ENCODE measurements around the gene ACOT11. TPM values are rescaled to one million over a fixed set of nuclear protein-coding genes. Genes with fewer than 3 reads are reported as not detected.

The ACOT11 gene
- total and polyA plus RNA-seq, 11 donors: 33.2 to 69.3 (median 55.9) TPM

- H3K9me3 ChIP-seq: no peaks in the 10 kb centered on the region
- peaks cover 0 to 61% (median 29%) of the 10 kb centered on the region in 9 donors for H3K36me3 ChIP-seq
- no peak for DNase-seq
- H3K27me3 ChIP-seq: no peaks in the 10 kb centered on the region
- WGBS, 4 donors: 71 to 83% (median 75%) methylated on average over 8 to 10 of the region's 10 CpGs
- H3K4me1 ChIP-seq: peaks cover 0 to 45% (median 0%) of the 10 kb centered on the region in 12 donors
- no peak for TF ChIP-seq POLR2A (IDR thresholded peaks at IDR 0.05)
- no peak for TF ChIP-seq CTCF (IDR thresholded peaks at IDR 0.05)
- no peak for ATAC-seq
- H3K27ac ChIP-seq: peak overlapping the region in 4 of 12 donors; percentile 13 to 95 (median 17)
- H3K4me3 ChIP-seq: no peak overlapping the region
- intact Hi-C loops (cut with DNase I): no loop called here
Measured at GRCh38 chr1:54593571-54594160, 45.6 kb downstream of the ACOT11 start.

- TF ChIP-seq POLR2A (IDR thresholded peaks at IDR 0.05) (no peak), CTCF (IDR thresholded peaks at IDR 0.05) (no peak)
- H3K27ac ChIP-seq: peak overlapping the region in 2 of 12 donors; percentile 19 to 95
- no peaks in the 10 kb centered on the region for H3K9me3 ChIP-seq
- peaks cover 0 to 45% (median 0%) of the 10 kb centered on the region in 12 donors for H3K4me1 ChIP-seq
- no peak overlapping the region for H3K4me3 ChIP-seq
- WGBS, 4 donors: 69 to 86% (median 76%) methylated on average over 4 to 16 of the region's 16 CpGs
- no peaks in the 10 kb centered on the region for H3K27me3 ChIP-seq
- intact Hi-C loops (cut with DNase I): no loop called here
- ATAC-seq (peak in 2 of 4 donors; percentile 6 to 16), DNase-seq (no peak)
- H3K36me3 ChIP-seq: peaks cover 0 to 64% (median 29%) of the 10 kb centered on the region in 9 donors
Measured at GRCh38 chr1:54594463-54594862, 46.4 kb downstream of the ACOT11 start.

- Histone ChIP-seq H3K36me3 (peaks cover 0 to 70% (median 29%) of the 10 kb centered on the region in 9 donors), H3K9me3 (no peaks in the 10 kb centered on the region), H3K27me3 (no peaks in the 10 kb centered on the region), H3K27ac (peak overlapping the region in 3 of 12 donors; percentile 8 to 42 (median 41)), H3K4me3 (no peak overlapping the region), H3K4me1 (peaks cover 0 to 42% (median 0%) of the 10 kb centered on the region in 12 donors)
- 64 to 72% (median 66%) methylated on average over 3 of the region's 3 CpGs for WGBS, 4 donors
- TF ChIP-seq CTCF (IDR thresholded peaks at IDR 0.05) (no peak), POLR2A (IDR thresholded peaks at IDR 0.05) (no peak)
- intact Hi-C loops (cut with DNase I): no loop called here
- ATAC-seq: peak in 3 of 4 donors; percentile 21 to 25 (median 21)
- DNase-seq: no peak
Measured at GRCh38 chr1:54595956-54596498, 48.0 kb downstream of the ACOT11 start.

GRCh38 chr1:54596756-54597155 is 48.7 kb downstream of the ACOT11 start:
- DNase-seq: no peak
- peak overlapping the region in 2 of 12 donors; percentile 24 to 41 for H3K27ac ChIP-seq
- H3K9me3 ChIP-seq: no peaks in the 10 kb centered on the region
- TF ChIP-seq CTCF (IDR thresholded peaks at IDR 0.05) (no peak), POLR2A (IDR thresholded peaks at IDR 0.05) (no peak)
- H3K36me3 ChIP-seq: peaks cover 0 to 71% (median 24%) of the 10 kb centered on the region in 9 donors
- peaks cover 0 to 35% (median 0%) of the 10 kb centered on the region in 12 donors for H3K4me1 ChIP-seq
- intact Hi-C loops (cut with DNase I): no loop called here
- ATAC-seq: no peak
- 58 to 83% (median 77%) methylated on average over 3 of the region's 3 CpGs for WGBS, 4 donors
- no peaks in the 10 kb centered on the region for H3K27me3 ChIP-seq
- H3K4me3 ChIP-seq: no peak overlapping the region
